Transverse colon (tissue), 4 donors: Measurements from ENCODE around the gene MUC21. TPM values are rescaled to one million over a fixed set of nuclear protein-coding genes. Genes with fewer than 3 reads are reported as not detected.
A peak's percentile ranks its signal among the peaks of the same experiment; 100 is the strongest.

Experiments
- DNase-seq: peaks from one replicate; pipeline ENCODE4 v3.0.0-alpha.2; 2019
- H3K27ac ChIP-seq, 4 donors: fragments of 200-600 bp; sonication (generic); 2 replicates each; pipeline ENCODE4 v1.5.1; 2016 to 2018; ENCODE audit warnings: inconsistent platforms in 4 of 4
- H3K27me3 ChIP-seq: fragments of 200-600 bp; sonication (generic); 2 replicates; pipeline ENCODE4 v1.5.1; 2017; ENCODE audit warnings: inconsistent platforms
- H3K36me3 ChIP-seq, 4 donors: fragments of 200-600 bp; sonication (generic); 2 replicates each; pipeline ENCODE4 v1.5.1; 2017 to 2019; ENCODE audit warnings: inconsistent platforms in 4 of 4
- H3K4me1 ChIP-seq, 4 donors: fragments of 200-600 bp; sonication (generic); 2 replicates each; pipeline ENCODE4 v1.5.1; 2017 to 2020; ENCODE audit warnings: inconsistent platforms in 4 of 4
- H3K4me3 ChIP-seq, 4 donors: fragments of 200-600 bp; sonication (generic); 1 replicate in 1 of 4; 2 replicates in 3 of 4; pipeline versions ENCODE4 v1.5.1 to v1.6.1; 2017 to 2019; ENCODE audit warnings: inconsistent platforms in 4 of 4
- H3K9me3 ChIP-seq, 2 donors: fragments of 200-600 bp; sonication (generic); 2 replicates each; pipeline ENCODE4 v1.5.1; 2017 to 2019; ENCODE audit warnings: inconsistent platforms in 2 of 2
- CTCF ChIP-seq, 5 experiments: fragments of 200-600 bp in 3 of 5; fragments of 450-650 bp in 2 of 5; sonication (generic) in 3 of 5; IDR thresholded peaks; 1 replicate in 2 of 5; 2 replicates in 3 of 5; pipeline ENCODE4 v1.5.1; 2016 to 2017; ENCODE audit warnings: antibody characterized with exemption in 5 of 5, inconsistent platforms in 3 of 5, mild to moderate bottlenecking in 2 of 5, moderate library complexity in 1 of 5
- EP300 ChIP-seq: sonication (generic); formaldehyde crosslinking; IDR thresholded peaks from one replicate; pipeline ENCODE4 v1.6.1; 2017; ENCODE audit warnings: antibody characterized with exemption, low read depth
- POLR2A ChIP-seq: fragments of 450-650 bp; IDR thresholded peaks from one replicate; pipeline ENCODE4 v1.6.1; 2016; ENCODE audit warnings: antibody characterized with exemption, mild to moderate bottlenecking, moderate library complexity
- POLR2AphosphoS5 ChIP-seq, 3 donors: sonication (generic); formaldehyde crosslinking; IDR thresholded peaks; one replicate each; pipeline ENCODE4 v1.6.1; 2016; ENCODE audit warnings: antibody characterized with exemption in 3 of 3
- WGBS, 2 donors: methylation state at CpG; one replicate each; pipeline ENCODE4 v1.1.5; 2018; ENCODE audit warnings: low coverage in 1 of 2; 5-methylcytosine and 5-hydroxymethylcytosine counted together
- in situ Hi-C, 4 donors: fragments of 200-750 bp; cut with MboI; loops; one replicate each; pipeline versions ENCODE4 v1.15.0 to v1.15.1; 2017; ENCODE audit warnings: low sequenced_read_pairs in 3 of 4, low pct_ligation_motif_present in 1 of 4, low pct_unique_long_range_greater_than_20kb in 1 of 4
- intact Hi-C: fragments of 100-400 bp; cut with DNase I; formaldehyde crosslinking; loops from one replicate; pipeline ENCODE4 v1.15.1; 2023; ENCODE audit warnings: low total_unique reads
- total RNA-seq, 4 donors: library from RNA; depleted of rRNA; stranded (reverse); fragments of >200 nt; gene quantifications; one replicate each; pipeline ENCODE4 v1.1.0, GENCODE V29; 2016

MUC21 gene
- total RNA-seq, 4 donors from 2014 or later = not detected

- H3K27ac ChIP-seq = peak overlapping the region in 1 of 4 donors; percentile 24
- DNase-seq = no peak
- no peaks in the 10 kb centered on the region for H3K36me3 ChIP-seq
- peaks cover 84% of the 10 kb centered on the region for H3K27me3 ChIP-seq
- intact Hi-C loops = no loop called here
- peak overlapping the region in 3 of 4 donors; percentile 14 to 51 (median 42) for H3K4me3 ChIP-seq
- 54 to 60% methylated on average over 2 to 9 of the region's 9 CpGs for WGBS, 2 donors
- no peaks in the 10 kb centered on the region for H3K9me3 ChIP-seq
- in situ Hi-C loops = no loop called here
- H3K4me1 ChIP-seq = peaks cover 0 to 16% (median 12%) of the 10 kb centered on the region in 4 donors
- TF ChIP-seq EP300 (no peak), CTCF (IDR thresholded peaks at IDR 0.05) (no peak), POLR2AphosphoS5 (IDR thresholded peaks at IDR 0.05) (no peak), POLR2A (no peak)
These were observed 28.7 kb upstream of the MUC21 start for GRCh38 chr6:30954631-30955366.

- peak in 1 of 3 donors; percentile 9 for TF ChIP-seq POLR2AphosphoS5 (IDR thresholded peaks at IDR 0.05)
- TF ChIP-seq CTCF (IDR thresholded peaks at IDR 0.05) = no peak
- H3K27ac ChIP-seq = peak overlapping the region in 2 of 4 donors; percentile 9 to 24
- peaks cover 87% of the 10 kb centered on the region for H3K27me3 ChIP-seq
- peaks cover 0 to 16% (median 12%) of the 10 kb centered on the region in 4 donors for H3K4me1 ChIP-seq
- in situ Hi-C loops (no loop called here), intact Hi-C loops (no loop called here)
- peak; percentile 68 for DNase-seq
- no peaks in the 10 kb centered on the region for H3K36me3 ChIP-seq
- WGBS, 2 donors = 5 to 33% methylated on average over 6 to 42 of the region's 46 CpGs
- H3K4me3 ChIP-seq = peak overlapping the region; percentile 5 to 51 (median 28)
- no peaks in the 10 kb centered on the region for H3K9me3 ChIP-seq
These were observed 28.0 kb upstream of the MUC21 start for GRCh38 chr6:30955367-30956042.

GRCh38 chr6:30957716-30958115 lies 25.8 kb upstream of the MUC21 start:
- intact Hi-C loops = no loop called here

More at GRCh38 chr6:30957716-30958115, 25.8 kb upstream of the MUC21 start:
- no peak overlapping the region for H3K27ac ChIP-seq
- TF ChIP-seq CTCF (IDR thresholded peaks at IDR 0.05) (no peak), POLR2A (no peak), POLR2AphosphoS5 (IDR thresholded peaks at IDR 0.05) (no peak), EP300 (no peak)
- peaks cover 76% of the 10 kb centered on the region for H3K27me3 ChIP-seq
- no peaks in the 10 kb centered on the region for H3K36me3 ChIP-seq
- H3K9me3 ChIP-seq = no peaks in the 10 kb centered on the region
- no peak overlapping the region for H3K4me3 ChIP-seq
- 58 to 71% methylated on average over 2 of the region's 2 CpGs for WGBS, 2 donors
- no peak for DNase-seq
- in situ Hi-C loops = no loop called here
- peaks cover 0 to 16% (median 12%) of the 10 kb centered on the region in 4 donors for H3K4me1 ChIP-seq
